SK-N-SH (cell line): ENCODE results near the gene LRMDA. TPM values are rescaled to one million over a fixed set of nuclear protein-coding genes. Genes with fewer than 3 reads are reported as not detected.
A peak's percentile ranks its signal among the peaks of the same experiment; 100 is the strongest.

ENCODE experiments used
- CTCF ChIA-PET: fragments of 300-600, 350-600 bp; formaldehyde crosslinking; extraction: SDS; loops from one replicate; lab custom pipeline; 2021; lab: Yijun Ruan, JAX
- POLR2A ChIA-PET: fragments of 350-600 bp; sonication (Branson Sonifier 250); formaldehyde crosslinking; extraction: SDS; loops from one replicate; lab custom pipeline; 2020; ENCODE audit warnings: antibody characterized with exemption, inconsistent platforms; lab: Yijun Ruan, JAX
- DNase-seq: peaks from one replicate; pipeline ENCODE4 v3.0.0; 2012
- H2AFZ ChIP-seq: fragments of 200-600 bp; sonication (generic); 2 replicates; pipeline ENCODE4 v1.8.1; 2016; ENCODE audit warnings: antibody characterized with exemption, mild to moderate bottlenecking, low read depth
- H3F3A ChIP-seq: fragments of 200-600 bp; sonication (generic); replicated peaks from 2 replicates; pipeline ENCODE3; 2016; ENCODE audit warnings: antibody characterized with exemption, mild to moderate bottlenecking; ENCODE audit not compliant: insufficient read depth
- H3K27ac ChIP-seq, 2 experiments: fragments of 200-500 bp in 1 of 2; fragments of 200-600 bp in 1 of 2; sonication (Bioruptor generic) in 1 of 2; sonication (generic), shearing (Covaris generic) in 1 of 2; 2 replicates each; pipeline versions ENCODE4 v1.5.1 to v1.6.1; 2014 to 2016; ENCODE audit warnings: low read depth in 2 of 2, inconsistent platforms in 1 of 2, low read length in 1 of 2, mild to moderate bottlenecking in 1 of 2, mixed read lengths in 1 of 2
- H3K27me3 ChIP-seq: fragments of 200-600 bp; sonication (generic), shearing (Covaris generic); 2 replicates; pipeline ENCODE4 v1.6.1; 2016; ENCODE audit warnings: mixed run types; ENCODE audit not compliant: insufficient read depth
- H3K36me3 ChIP-seq, 2 experiments: fragments of 200-500 bp in 1 of 2; fragments of 200-600 bp in 1 of 2; sonication (Bioruptor generic) in 1 of 2; sonication (generic) in 1 of 2; replicated peaks in 1 of 2; 2 replicates each; pipeline versions ENCODE3 to v1.5.1; 2014 to 2016; ENCODE audit warnings: low read length in 1 of 2, mild to moderate bottlenecking in 1 of 2; ENCODE audit not compliant: insufficient read depth in 2 of 2, control insufficient read depth in 1 of 2
- H3K4me1 ChIP-seq, 2 experiments: fragments of 200-500 bp in 1 of 2; fragments of 200-600 bp in 1 of 2; sonication (Bioruptor generic) in 1 of 2; sonication (generic), shearing (Covaris generic) in 1 of 2; 2 replicates each; pipeline versions ENCODE4 v1.5.1 to v1.6.1; 2014 to 2016; ENCODE audit warnings: low read depth in 1 of 2, low read length in 1 of 2, mixed run types in 1 of 2; ENCODE audit not compliant: insufficient read depth in 2 of 2, control insufficient read depth in 1 of 2
- H3K4me2 ChIP-seq: fragments of 200-600 bp; sonication (generic), shearing (Covaris generic); 2 replicates; pipeline ENCODE4 v1.6.1; 2017; ENCODE audit warnings: mixed run types
- H3K4me3 ChIP-seq, 2 experiments: fragments of 200-500 bp in 1 of 2; fragments of 200-600 bp in 1 of 2; sonication (Bioruptor generic) in 1 of 2; sonication (generic), shearing (Covaris generic) in 1 of 2; 2 replicates each; pipeline versions ENCODE4 v1.5.1 to v1.8.1; 2014 to 2016; ENCODE audit warnings: low read depth in 2 of 2, inconsistent platforms in 1 of 2, low read length in 1 of 2, mild to moderate bottlenecking in 1 of 2, mixed read lengths in 1 of 2, moderate library complexity in 1 of 2
- H3K79me2 ChIP-seq: fragments of 200-600 bp; sonication (generic); 2 replicates; pipeline ENCODE4 v1.8.1; 2017; ENCODE audit warnings: mild to moderate bottlenecking; ENCODE audit not compliant: insufficient read depth
- H3K9ac ChIP-seq: fragments of 200-600 bp; sonication (generic); 2 replicates; pipeline ENCODE4 v1.6.1; 2017; ENCODE audit warnings: mixed run types
- H3K9me2 ChIP-seq: fragments of 200-600 bp; sonication (generic); 2 replicates; pipeline ENCODE4 v1.6.1; 2017; ENCODE audit warnings: mixed run types
- H3K9me3 ChIP-seq: fragments of 200-600 bp; sonication (generic); 2 replicates; pipeline ENCODE4 v1.6.1; 2017; ENCODE audit warnings: mixed run types, mild to moderate bottlenecking, moderate library complexity
- H4K20me1 ChIP-seq: fragments of 200-600 bp; sonication (generic); 2 replicates; pipeline ENCODE4 v1.6.1; 2017; ENCODE audit warnings: mild to moderate bottlenecking, mixed run types; ENCODE audit not compliant: insufficient read depth
- CHD2 ChIP-seq: fragments of 150-350 bp; IDR thresholded peaks from 2 replicates; pipeline ENCODE4 v1.6.1; 2018; ENCODE audit warnings: low read length; ENCODE audit not compliant: partially characterized antibody
- EP300 ChIP-seq, 2 experiments: IDR thresholded peaks; 2 replicates each; pipeline versions ENCODE4 v1.4.0 to v1.6.1; 2012; ENCODE audit warnings: borderline replicate concordance in 1 of 2, low read depth in 1 of 2, low read length in 1 of 2
- EZH2phosphoT487 ChIP-seq: fragments of 200-600 bp; sonication (generic); IDR thresholded peaks from 2 replicates; pipeline ENCODE4 v1.6.1; 2017; ENCODE audit warnings: low read depth, mixed run types, mild to moderate bottlenecking, antibody characterized with exemption, moderate library complexity, borderline replicate concordance
- FOXJ3 ChIP-seq: sonication (generic); formaldehyde crosslinking; IDR thresholded peaks from 2 replicates; pipeline ENCODE4 v1.5.1; 2020; ENCODE audit warnings: mild to moderate bottlenecking, missing genetic modification reagents
- JUND ChIP-seq: IDR thresholded peaks from 2 replicates; pipeline ENCODE4 v1.4.0; 2012
- MXI1 ChIP-seq: IDR thresholded peaks from 2 replicates; pipeline ENCODE4 v1.6.1; 2012; ENCODE audit warnings: mild to moderate bottlenecking, low read depth, low read length, improper control_type of control experiment
- POLR2AphosphoS5 ChIP-seq: IDR thresholded peaks from 2 replicates; pipeline ENCODE4 v1.6.1; 2012; ENCODE audit warnings: low read depth, low read length
- RFX5 ChIP-seq: IDR thresholded peaks from 2 replicates; pipeline ENCODE4 v1.6.1; 2012; ENCODE audit warnings: mild to moderate bottlenecking, improper control_type of control experiment, low read length
- SMC3 ChIP-seq: IDR thresholded peaks from 2 replicates; pipeline ENCODE4 v1.6.1; 2012; ENCODE audit warnings: low read depth, low read length, improper control_type of control experiment
- TAF1 ChIP-seq: IDR thresholded peaks from 2 replicates; pipeline ENCODE4 v1.6.1; 2012; ENCODE audit warnings: low read depth, mild to moderate bottlenecking, low read length, moderate library complexity, borderline replicate concordance
- WGBS: methylation state at CpG from one replicate; pipeline ENCODE4 v1.1.6; 2017; ENCODE audit warnings: low lambda C conversion rate; 5-methylcytosine and 5-hydroxymethylcytosine counted together
- polyA plus RNA-seq, 3 experiments: library from polyadenylated mRNA; depleted of rRNA; stranded (reverse); fragments of >200 nt; gene quantifications; 2 replicates each; pipeline ENCODE4 v1.2.3, GENCODE V29; 2012
- TF ChIP-seq, protein P1 (sequence below): IDR thresholded peaks from 2 replicates; pipeline ENCODE4 v1.4.0; 2012; ENCODE audit warnings: low read depth, borderline replicate concordance
- TF ChIP-seq, protein P2 (sequence below): fragments of 150-350 bp; IDR thresholded peaks from 2 replicates; pipeline ENCODE4 v1.6.1; 2016; ENCODE audit warnings: mild to moderate bottlenecking, low read depth, low read length
- TF ChIP-seq, protein P3 (sequence below): IDR thresholded peaks from 2 replicates; pipeline ENCODE4 v1.4.0; 2012; ENCODE audit warnings: low read depth, borderline replicate concordance
- TF ChIP-seq, protein P4 (sequence below): IDR thresholded peaks from 2 replicates; pipeline ENCODE4; 2012

Gene LRMDA
- polyA plus RNA-seq, 1 of the 3 experiments (the other 2 are of a cell fraction), result 0.95 TPM

DNA sequence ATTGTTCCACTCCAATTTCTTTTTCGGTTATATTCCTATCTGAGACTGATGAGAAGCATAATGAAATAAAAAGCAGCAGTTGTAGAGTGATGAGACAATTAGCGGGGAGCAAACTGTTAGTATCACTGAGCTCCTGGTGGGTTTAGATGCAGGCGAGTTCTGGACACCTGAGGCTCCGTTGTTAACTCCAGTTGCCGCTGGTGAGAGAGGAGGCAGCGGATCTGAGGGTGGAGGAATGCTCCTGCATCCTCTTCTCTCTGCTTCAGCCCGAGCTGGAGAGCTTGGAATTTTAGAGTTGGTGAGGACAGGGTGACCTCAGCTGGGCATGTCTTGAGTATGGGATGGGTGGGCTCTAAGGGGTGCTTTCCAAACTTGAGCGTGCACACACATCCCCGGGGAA is 31.4 kb downstream of the LRMDA start (continued):
- TF ChIP-seq RFX5 (no peak), POLR2AphosphoS5 (no peak), CHD2 (no peak)
- TF ChIP-seq, all 33 proteins: peak for 0

DNA sequence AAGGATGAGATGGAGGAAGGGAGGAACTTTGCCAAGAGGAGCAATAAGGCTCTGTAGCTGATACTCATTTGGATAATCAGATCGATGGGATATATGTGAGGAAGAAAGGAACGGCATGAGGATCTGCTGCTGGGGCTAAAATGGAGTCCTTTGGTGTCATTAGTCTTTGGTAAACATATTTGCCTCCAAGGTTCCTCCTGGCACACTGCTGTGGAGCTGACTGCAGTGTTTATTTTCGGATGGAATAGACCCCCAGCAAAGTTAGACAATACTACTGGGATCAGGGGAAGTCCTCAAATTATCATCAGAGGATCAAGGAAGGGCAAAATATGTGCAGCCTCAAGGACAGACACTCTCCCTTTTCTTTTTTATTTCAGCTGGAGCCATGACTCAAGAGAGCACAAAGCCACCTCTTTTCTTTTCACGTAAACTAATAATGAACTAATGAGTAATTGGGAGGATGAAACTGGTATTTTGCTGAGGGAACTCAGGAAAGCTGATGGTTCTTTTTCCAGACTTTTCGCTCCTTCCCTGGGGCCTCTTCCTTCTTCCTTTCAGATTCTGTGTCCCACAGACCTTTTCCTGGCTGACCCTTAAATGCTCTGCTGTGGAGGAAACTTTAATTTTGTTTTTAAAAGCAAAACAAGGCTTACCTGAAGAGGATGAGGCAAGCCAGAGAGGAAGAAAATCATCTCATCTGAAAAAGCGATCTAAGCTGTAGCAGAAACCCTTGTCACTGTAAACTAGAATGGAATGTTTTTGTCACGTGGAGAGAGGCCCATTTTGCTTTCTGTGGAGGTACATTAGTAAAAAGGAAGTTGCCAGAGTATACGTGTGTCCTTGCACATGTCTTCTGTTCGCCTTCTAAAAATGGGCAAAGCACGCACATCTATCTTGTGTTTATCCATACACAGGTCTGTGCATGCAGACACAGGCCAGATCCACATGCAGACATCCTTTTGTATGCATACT is 33.3 kb downstream of the LRMDA start:
- 88% methylated on average over 10 of the region's 10 CpGs for WGBS
- POLR2A ChIA-PET, result no interaction called here
- Histone ChIP-seq H3K4me2 (no peak overlapping the region), H3K27ac (no peak overlapping the region), H3K9me3 (no peaks in the 10 kb centered on the region), H3K9ac (no peak overlapping the region), H3K9me2 (no peaks in the 10 kb centered on the region), H3K79me2 (no peaks in the 10 kb centered on the region), H3K36me3 (no peaks in the 10 kb centered on the region), H3K27me3 (no peaks in the 10 kb centered on the region), H2AFZ (0 out of 2 replicates have a peak overlapping the region, but pooled peaks have one; percentile 37), H3K4me3 (no peak overlapping the region)
- CTCF ChIA-PET, result no interaction called here
- no peak for DNase-seq
- TF ChIP-seq, protein P1, sequence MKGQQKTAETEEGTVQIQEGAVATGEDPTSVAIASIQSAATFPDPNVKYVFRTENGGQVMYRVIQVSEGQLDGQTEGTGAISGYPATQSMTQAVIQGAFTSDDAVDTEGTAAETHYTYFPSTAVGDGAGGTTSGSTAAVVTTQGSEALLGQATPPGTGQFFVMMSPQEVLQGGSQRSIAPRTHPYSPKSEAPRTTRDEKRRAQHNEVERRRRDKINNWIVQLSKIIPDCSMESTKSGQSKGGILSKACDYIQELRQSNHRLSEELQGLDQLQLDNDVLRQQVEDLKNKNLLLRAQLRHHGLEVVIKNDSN, result no peak
- TF ChIP-seq MXI1 (no peak), POLR2AphosphoS5 (no peak), EP300 (IDR thresholded peaks at IDR 0.05; ENCODE audit: borderline replicate concordance in 1 of 2, low read depth in 1 of 2, low read length in 1 of 2) (no peak), SMC3 (no peak), TAF1 (no peak), JUND (no peak), EZH2phosphoT487 (no peak), FOXJ3 (CRISPR knock-in tag) (no peak)
- TF ChIP-seq, protein P2, sequence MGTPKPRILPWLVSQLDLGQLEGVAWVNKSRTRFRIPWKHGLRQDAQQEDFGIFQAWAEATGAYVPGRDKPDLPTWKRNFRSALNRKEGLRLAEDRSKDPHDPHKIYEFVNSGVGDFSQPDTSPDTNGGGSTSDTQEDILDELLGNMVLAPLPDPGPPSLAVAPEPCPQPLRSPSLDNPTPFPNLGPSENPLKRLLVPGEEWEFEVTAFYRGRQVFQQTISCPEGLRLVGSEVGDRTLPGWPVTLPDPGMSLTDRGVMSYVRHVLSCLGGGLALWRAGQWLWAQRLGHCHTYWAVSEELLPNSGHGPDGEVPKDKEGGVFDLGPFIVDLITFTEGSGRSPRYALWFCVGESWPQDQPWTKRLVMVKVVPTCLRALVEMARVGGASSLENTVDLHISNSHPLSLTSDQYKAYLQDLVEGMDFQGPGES, result no peak
- TF ChIP-seq, protein P3, sequence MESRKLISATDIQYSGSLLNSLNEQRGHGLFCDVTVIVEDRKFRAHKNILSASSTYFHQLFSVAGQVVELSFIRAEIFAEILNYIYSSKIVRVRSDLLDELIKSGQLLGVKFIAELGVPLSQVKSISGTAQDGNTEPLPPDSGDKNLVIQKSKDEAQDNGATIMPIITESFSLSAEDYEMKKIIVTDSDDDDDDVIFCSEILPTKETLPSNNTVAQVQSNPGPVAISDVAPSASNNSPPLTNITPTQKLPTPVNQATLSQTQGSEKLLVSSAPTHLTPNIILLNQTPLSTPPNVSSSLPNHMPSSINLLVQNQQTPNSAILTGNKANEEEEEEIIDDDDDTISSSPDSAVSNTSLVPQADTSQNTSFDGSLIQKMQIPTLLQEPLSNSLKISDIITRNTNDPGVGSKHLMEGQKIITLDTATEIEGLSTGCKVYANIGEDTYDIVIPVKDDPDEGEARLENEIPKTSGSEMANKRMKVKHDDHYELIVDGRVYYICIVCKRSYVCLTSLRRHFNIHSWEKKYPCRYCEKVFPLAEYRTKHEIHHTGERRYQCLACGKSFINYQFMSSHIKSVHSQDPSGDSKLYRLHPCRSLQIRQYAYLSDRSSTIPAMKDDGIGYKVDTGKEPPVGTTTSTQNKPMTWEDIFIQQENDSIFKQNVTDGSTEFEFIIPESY, result no peak
- TF ChIP-seq, protein P4, sequence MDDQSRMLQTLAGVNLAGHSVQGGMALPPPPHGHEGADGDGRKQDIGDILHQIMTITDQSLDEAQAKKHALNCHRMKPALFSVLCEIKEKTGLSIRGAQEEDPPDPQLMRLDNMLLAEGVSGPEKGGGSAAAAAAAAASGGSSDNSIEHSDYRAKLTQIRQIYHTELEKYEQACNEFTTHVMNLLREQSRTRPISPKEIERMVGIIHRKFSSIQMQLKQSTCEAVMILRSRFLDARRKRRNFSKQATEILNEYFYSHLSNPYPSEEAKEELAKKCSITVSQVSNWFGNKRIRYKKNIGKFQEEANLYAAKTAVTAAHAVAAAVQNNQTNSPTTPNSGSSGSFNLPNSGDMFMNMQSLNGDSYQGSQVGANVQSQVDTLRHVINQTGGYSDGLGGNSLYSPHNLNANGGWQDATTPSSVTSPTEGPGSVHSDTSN, result no peak
- TF ChIP-seq, all 33 proteins: peak for 0
- Histone ChIP-seq H3K4me1 (peaks cover 5% of the 10 kb centered on the region in 2 experiments; a peak in 1 of 4 replicates), H4K20me1 (no peaks in the 10 kb centered on the region), H3F3A (no peaks in the 10 kb centered on the region)
